K562 (cell line): ENCODE data around the gene DROSHA. TPM values are rescaled to one million over a fixed set of nuclear protein-coding genes. Genes with fewer than 3 reads are reported as not detected.

Source experiments
- ATAC-seq: fragments of 200-7000 bp; cut with Tn5 transposase; 3 replicates; pipeline ENCODE4 v1.9.1; 2020; ENCODE audit warnings: moderate library complexity
- BruUV-seq: library from RNA; stranded (reverse); fragments of 400-500 nt; replicated peaks from 2 replicates; lab custom pipeline; 2021; lab: Mats Ljungman, UMichigan
- CTCF ChIA-PET: fragments of 300-600 bp; formaldehyde crosslinking; extraction: SDS; loops from one replicate; lab custom pipeline; 2021; ENCODE audit warnings: low intra/inter-chr PET ratio; lab: Yijun Ruan, JAX
- POLR2A ChIA-PET: fragments of 300-600, 350-650 bp; sonication (Branson Sonifier 250); formaldehyde crosslinking; extraction: SDS; loops from one replicate; lab custom pipeline; 2021; ENCODE audit warnings: antibody characterized with exemption, inconsistent platforms; lab: Yijun Ruan, JAX
- DNase-seq, 4 experiments: peaks; one replicate each; pipeline versions ENCODE4 v3.0.0 to v3.0.0-alpha.2; 2011 to 2018; ENCODE audit warnings: low spot score in 3 of 4, mixed read lengths in 3 of 4; ENCODE audit errors: extremely low read depth in 1 of 4
- FAIRE-seq: peaks from 2 replicates; lab custom pipeline; 2011; peaks lifted over from hg19 to GRCh38; lab: Jason Lieb, UNC
- H2AFZ ChIP-seq: 2 replicates; pipeline ENCODE4 v1.6.0; 2011; ENCODE audit warnings: low read depth, low read length, control low read depth, inconsistent platforms
- H3K27ac ChIP-seq: fragments of 200-600 bp; 3 replicates; pipeline ENCODE4 v1.8.0; 2011; ENCODE audit warnings: low read depth, mild to moderate bottlenecking, control low read depth, inconsistent platforms, low read length, moderate library complexity, mixed read lengths; ENCODE audit errors: extremely low read depth
- H3K27me3 ChIP-seq, 2 experiments: fragments of 300-600 bp in 1 of 2; 2 replicates in 1 of 2; 3 replicates in 1 of 2; pipeline versions ENCODE4 v1.6.0 to v1.8.0; 2011; ENCODE audit warnings: inconsistent platforms in 2 of 2, low read length in 2 of 2, mild to moderate bottlenecking in 1 of 2, mixed read lengths in 1 of 2, moderate library complexity in 1 of 2; ENCODE audit not compliant: control insufficient read depth in 2 of 2, insufficient read depth in 2 of 2
- H3K36me3 ChIP-seq: fragments of 300-600 bp; 3 replicates; pipeline ENCODE4 v1.8.0; 2011; ENCODE audit warnings: mild to moderate bottlenecking, low read length, inconsistent platforms; ENCODE audit not compliant: control insufficient read depth, insufficient read depth
- H3K4me1 ChIP-seq, 2 experiments: fragments of 200-600 bp in 1 of 2; replicated peaks in 1 of 2; 2 replicates in 1 of 2; 3 replicates in 1 of 2; pipeline versions ENCODE4 v1.5.1 to v1.8.0; 2011; ENCODE audit warnings: inconsistent platforms in 2 of 2, low read length in 2 of 2, mild to moderate bottlenecking in 1 of 2, mixed read lengths in 1 of 2, moderate library complexity in 1 of 2; ENCODE audit not compliant: control insufficient read depth in 2 of 2, insufficient read depth in 2 of 2
- H3K4me2 ChIP-seq: 2 replicates; pipeline ENCODE4 v1.6.1; 2011; ENCODE audit warnings: low read length, control low read depth, inconsistent platforms, mixed read lengths; ENCODE audit not compliant: insufficient read depth
- H3K4me3 ChIP-seq: fragments of 200-600 bp; sonication (generic), shearing (Covaris generic); 2 replicates; pipeline ENCODE4 v1.5.1; 2016; ENCODE audit warnings: control low read depth, inconsistent platforms
- H3K79me2 ChIP-seq: fragments of 200-600 bp; 3 replicates; pipeline ENCODE4 v1.8.0; 2011; ENCODE audit warnings: low read length, inconsistent platforms; ENCODE audit not compliant: control insufficient read depth, insufficient read depth
- H3K9ac ChIP-seq, 2 experiments: 2 replicates each; pipeline versions ENCODE4 v1.6.0 to v1.6.1; 2011; ENCODE audit warnings: low read depth in 2 of 2, low read length in 2 of 2, control low read depth in 1 of 2, inconsistent platforms in 1 of 2, mild to moderate bottlenecking in 1 of 2, mixed read lengths in 1 of 2; ENCODE audit not compliant: insufficient read depth in 1 of 2
- H3K9me1 ChIP-seq: one replicate; pipeline ENCODE4 v1.6.0; 2011; ENCODE audit warnings: inconsistent platforms, mild to moderate bottlenecking, low read length, moderate library complexity; ENCODE audit not compliant: control insufficient read depth, insufficient read depth
- H3K9me3 ChIP-seq: replicated peaks from 2 replicates; pipeline ENCODE4 v1.5.1; 2011; ENCODE audit warnings: low read depth, low read length, inconsistent platforms; ENCODE audit not compliant: control insufficient read depth, insufficient read depth
- H4K20me1 ChIP-seq: replicated peaks from 2 replicates; pipeline ENCODE4 v1.6.1; 2011; ENCODE audit warnings: low read length, inconsistent platforms, mixed read lengths; ENCODE audit not compliant: control insufficient read depth, insufficient read depth
- BRD9 ChIP-seq: fragments of 450-650 bp; IDR thresholded peaks from 2 replicates; pipeline ENCODE4 v1.6.1; 2018; ENCODE audit warnings: low read depth; ENCODE audit not compliant: partially characterized antibody
- ETV5 ChIP-seq: sonication (generic); formaldehyde crosslinking; IDR thresholded peaks from 2 replicates; pipeline ENCODE4 v1.4.0; 2020; ENCODE audit warnings: low read depth, mild to moderate bottlenecking, missing genetic modification reagents
- FUS ChIP-seq: fragments of 200-400 bp; formaldehyde crosslinking; optimal IDR thresholded peaks from 2 replicates; pipeline ENCODE3; 2017; ENCODE audit warnings: low read depth, low read length
- HNRNPH1 ChIP-seq: fragments of 200-400 bp; formaldehyde crosslinking; optimal IDR thresholded peaks from 2 replicates; pipeline ENCODE3; 2017; ENCODE audit warnings: low read depth, mild to moderate bottlenecking, low read length, moderate library complexity
- NFRKB ChIP-seq: fragments of 450-650 bp; IDR thresholded peaks from 2 replicates; pipeline ENCODE4 v1.6.1; 2016; ENCODE audit warnings: low read depth
- NFYB ChIP-seq: IDR thresholded peaks from 2 replicates; pipeline ENCODE4 v1.6.1; 2011; ENCODE audit warnings: mild to moderate bottlenecking, moderate library complexity; ENCODE audit not compliant: insufficient read length; ENCODE audit errors: extremely low read depth
- SMAD2 ChIP-seq: fragments of 150-350 bp; IDR thresholded peaks from 2 replicates; pipeline ENCODE4 v1.6.1; 2014; ENCODE audit warnings: low read depth, mild to moderate bottlenecking, low read length
- XRCC5 ChIP-seq: fragments of 200-400 bp; formaldehyde crosslinking; IDR thresholded peaks from 2 replicates; pipeline ENCODE4 v1.6.1; 2017; ENCODE audit warnings: low read depth, mild to moderate bottlenecking, low read length
- ZNF146 ChIP-seq: IDR thresholded peaks from one replicate; pipeline ENCODE4 v1.6.1; 2018; ENCODE audit warnings: missing compliant biosample characterization; ENCODE audit not compliant: unreplicated experiment
- ZNF830 ChIP-seq: fragments of 250-450 bp; sonication (Bioruptor Pico); IDR thresholded peaks from 2 replicates; pipeline ENCODE4 v1.5.0; 2021; ENCODE audit warnings: mild to moderate bottlenecking
- WGBS: fragments of 100-300 bp; shearing (Covaris generic); methylation state at CpG from one replicate; pipeline ENCODE4 v1.1.6; 2016; ENCODE audit warnings: low coverage, mixed read lengths; ENCODE audit not compliant: insufficient coverage; ENCODE audit errors: missing lambda C conversion rate; 5-methylcytosine and 5-hydroxymethylcytosine counted together
- in situ Hi-C: fragments of 300-500 bp; cut with MboI; formaldehyde crosslinking; loops from 4 replicates; pipeline ENCODE4 v1.15.0; 2018; ENCODE audit warnings: inconsistent platforms, mixed read lengths
- intact Hi-C: fragments of 100-400 bp; cut with micrococcal nuclease; formaldehyde crosslinking; loops from 2 replicates; pipeline ENCODE4 v1.14.2; 2022
- polyA plus RNA-seq, 8 experiments: library from polyadenylated mRNA; depleted of rRNA in 4 of 8; stranded (reverse) in 5 of 8; unstranded in 3 of 8; fragments of >200 nt; fragmentation: Nextera tagmentation in 2 of 8; fragmentation: Illumina TruSeq in 1 of 8; extraction: Ambion mirVana in 2 of 8; extraction: Trizol in 1 of 8; gene quantifications; 2 replicates each; pipeline versions ENCODE4 v1.2.1 to v1.2.3, GENCODE V29; 2011 to 2014; ENCODE audit warnings: inconsistent platforms in 1 of 8, missing spikeins in 1 of 8
- total RNA-seq, 7 experiments: library from RNA; depleted of rRNA in 6 of 7; stranded (reverse); fragments of >200 nt in 6 of 7; fragmentation: Illumina TruSeq in 2 of 7; extraction: Trizol in 2 of 7; gene quantifications; 2 replicates each; pipeline versions ENCODE4 v1.2.1 to v1.2.3, GENCODE V29; 2011 to 2021; ENCODE audit warnings: low replicate concordance in 1 of 7
- TF ChIP-seq, protein P1 (sequence below): fragments of 250-450 bp; sonication (Bioruptor Pico); IDR thresholded peaks from 2 replicates; pipeline ENCODE4 v1.8.0; 2021; ENCODE audit warnings: moderate library complexity, mild to moderate bottlenecking, inconsistent platforms
- TF ChIP-seq, protein P2 (sequence below): fragments of 450-650 bp; IDR thresholded peaks from 2 replicates; pipeline ENCODE4 v1.6.1; 2018; ENCODE audit not compliant: partially characterized antibody
- TF ChIP-seq, protein P3 (sequence below): fragments of 250-450 bp; sonication (Bioruptor Pico); IDR thresholded peaks from 2 replicates; pipeline ENCODE4 v1.5.0; 2021; ENCODE audit warnings: mild to moderate bottlenecking, moderate library complexity

DROSHA gene
- total and polyA plus RNA-seq, 9 of the 15 experiments (the other 6 are each of a cell fraction or from before 2014, with no cell fraction given), result 52.5 to 109 (median 68.9) TPM

DNA sequence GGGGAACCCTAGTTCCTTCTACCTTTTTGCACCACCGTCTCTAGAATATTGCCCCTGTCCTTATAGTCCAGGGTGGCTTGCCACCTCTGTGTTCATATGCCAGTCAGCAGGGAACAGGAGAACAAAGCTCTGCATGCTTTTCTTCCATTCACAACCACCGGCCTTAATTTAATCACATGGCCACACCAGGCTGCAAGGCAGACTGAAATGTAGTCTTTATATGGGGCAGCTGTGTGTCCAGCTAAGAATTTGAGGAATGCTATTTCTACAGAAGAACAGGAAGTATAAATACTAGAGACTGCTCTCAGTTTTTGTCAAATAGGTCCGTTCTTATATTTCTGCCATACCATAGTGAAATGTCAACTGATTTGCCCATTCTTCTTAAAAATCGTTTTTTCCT is 6.0 kb upstream of the DROSHA start:
- Histone ChIP-seq H3K9me1 (no peaks in the 10 kb centered on the region), H2AFZ (no peak overlapping the region), H3K4me3 (no peak overlapping the region), H3K36me3 (peaks cover 89% of the 10 kb centered on the region), H4K20me1 (no peaks in the 10 kb centered on the region), H3K9ac (no peak overlapping the region), H3K4me1 (peaks cover 6 to 12% of the 10 kb centered on the region in 2 experiments; a peak in 3 of 5 replicates), H3K27me3 (no peaks in the 10 kb centered on the region), H3K9me3 (no peaks in the 10 kb centered on the region), H3K4me2 (no peak overlapping the region), H3K79me2 (peaks cover 25% of the 10 kb centered on the region), H3K27ac (no peak overlapping the region)
- WGBS, result 69% methylated on average over 4 of the region's 4 CpGs
- no peak for DNase-seq
- no TSS peak for BruUV-seq
- in situ Hi-C loops, result no loop called here
- intact Hi-C loops, result no loop called here
- FAIRE-seq, result no peak
- CTCF ChIA-PET, result no interaction called here
- no peak for ATAC-seq
- POLR2A ChIA-PET, result interaction anchor here (0.7 to 0.8 kb wide), 2 partner anchors 15 to 24 kb away, joined by 3 read pairs; no protein-coding TSS in a partner anchor
- TF ChIP-seq ZNF146 (CRISPR knock-in tag) (no peak), FUS (no peak), XRCC5 (no peak), ZNF830 (CRISPR knock-in tag) (no peak), ETV5 (CRISPR knock-in tag) (no peak), NFRKB (no peak), HNRNPH1 (no peak), NFYB (no peak), BRD9 (no peak), SMAD2 (no peak)
- TF ChIP-seq, protein P1, sequence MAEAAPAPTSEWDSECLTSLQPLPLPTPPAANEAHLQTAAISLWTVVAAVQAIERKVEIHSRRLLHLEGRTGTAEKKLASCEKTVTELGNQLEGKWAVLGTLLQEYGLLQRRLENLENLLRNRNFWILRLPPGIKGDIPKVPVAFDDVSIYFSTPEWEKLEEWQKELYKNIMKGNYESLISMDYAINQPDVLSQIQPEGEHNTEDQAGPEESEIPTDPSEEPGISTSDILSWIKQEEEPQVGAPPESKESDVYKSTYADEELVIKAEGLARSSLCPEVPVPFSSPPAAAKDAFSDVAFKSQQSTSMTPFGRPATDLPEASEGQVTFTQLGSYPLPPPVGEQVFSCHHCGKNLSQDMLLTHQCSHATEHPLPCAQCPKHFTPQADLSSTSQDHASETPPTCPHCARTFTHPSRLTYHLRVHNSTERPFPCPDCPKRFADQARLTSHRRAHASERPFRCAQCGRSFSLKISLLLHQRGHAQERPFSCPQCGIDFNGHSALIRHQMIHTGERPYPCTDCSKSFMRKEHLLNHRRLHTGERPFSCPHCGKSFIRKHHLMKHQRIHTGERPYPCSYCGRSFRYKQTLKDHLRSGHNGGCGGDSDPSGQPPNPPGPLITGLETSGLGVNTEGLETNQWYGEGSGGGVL, result no peak
- TF ChIP-seq, protein P2, sequence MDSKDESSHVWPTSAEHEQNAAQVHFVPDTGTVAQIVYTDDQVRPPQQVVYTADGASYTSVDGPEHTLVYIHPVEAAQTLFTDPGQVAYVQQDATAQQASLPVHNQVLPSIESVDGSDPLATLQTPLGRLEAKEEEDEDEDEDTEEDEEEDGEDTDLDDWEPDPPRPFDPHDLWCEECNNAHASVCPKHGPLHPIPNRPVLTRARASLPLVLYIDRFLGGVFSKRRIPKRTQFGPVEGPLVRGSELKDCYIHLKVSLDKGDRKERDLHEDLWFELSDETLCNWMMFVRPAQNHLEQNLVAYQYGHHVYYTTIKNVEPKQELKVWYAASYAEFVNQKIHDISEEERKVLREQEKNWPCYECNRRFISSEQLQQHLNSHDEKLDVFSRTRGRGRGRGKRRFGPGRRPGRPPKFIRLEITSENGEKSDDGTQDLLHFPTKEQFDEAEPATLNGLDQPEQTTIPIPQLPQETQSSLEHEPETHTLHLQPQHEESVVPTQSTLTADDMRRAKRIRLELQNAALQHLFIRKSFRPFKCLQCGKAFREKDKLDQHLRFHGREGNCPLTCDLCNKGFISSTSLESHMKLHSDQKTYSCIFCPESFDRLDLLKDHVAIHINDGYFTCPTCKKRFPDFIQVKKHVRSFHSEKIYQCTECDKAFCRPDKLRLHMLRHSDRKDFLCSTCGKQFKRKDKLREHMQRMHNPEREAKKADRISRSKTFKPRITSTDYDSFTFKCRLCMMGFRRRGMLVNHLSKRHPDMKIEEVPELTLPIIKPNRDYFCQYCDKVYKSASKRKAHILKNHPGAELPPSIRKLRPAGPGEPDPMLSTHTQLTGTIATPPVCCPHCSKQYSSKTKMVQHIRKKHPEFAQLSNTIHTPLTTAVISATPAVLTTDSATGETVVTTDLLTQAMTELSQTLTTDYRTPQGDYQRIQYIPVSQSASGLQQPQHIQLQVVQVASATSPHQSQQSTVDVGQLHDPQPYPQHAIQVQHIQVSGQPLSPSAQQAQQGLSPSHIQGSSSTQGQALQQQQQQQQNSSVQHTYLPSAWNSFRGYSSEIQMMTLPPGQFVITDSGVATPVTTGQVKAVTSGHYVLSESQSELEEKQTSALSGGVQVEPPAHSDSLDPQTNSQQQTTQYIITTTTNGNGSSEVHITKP, result no peak
- TF ChIP-seq, protein P3, sequence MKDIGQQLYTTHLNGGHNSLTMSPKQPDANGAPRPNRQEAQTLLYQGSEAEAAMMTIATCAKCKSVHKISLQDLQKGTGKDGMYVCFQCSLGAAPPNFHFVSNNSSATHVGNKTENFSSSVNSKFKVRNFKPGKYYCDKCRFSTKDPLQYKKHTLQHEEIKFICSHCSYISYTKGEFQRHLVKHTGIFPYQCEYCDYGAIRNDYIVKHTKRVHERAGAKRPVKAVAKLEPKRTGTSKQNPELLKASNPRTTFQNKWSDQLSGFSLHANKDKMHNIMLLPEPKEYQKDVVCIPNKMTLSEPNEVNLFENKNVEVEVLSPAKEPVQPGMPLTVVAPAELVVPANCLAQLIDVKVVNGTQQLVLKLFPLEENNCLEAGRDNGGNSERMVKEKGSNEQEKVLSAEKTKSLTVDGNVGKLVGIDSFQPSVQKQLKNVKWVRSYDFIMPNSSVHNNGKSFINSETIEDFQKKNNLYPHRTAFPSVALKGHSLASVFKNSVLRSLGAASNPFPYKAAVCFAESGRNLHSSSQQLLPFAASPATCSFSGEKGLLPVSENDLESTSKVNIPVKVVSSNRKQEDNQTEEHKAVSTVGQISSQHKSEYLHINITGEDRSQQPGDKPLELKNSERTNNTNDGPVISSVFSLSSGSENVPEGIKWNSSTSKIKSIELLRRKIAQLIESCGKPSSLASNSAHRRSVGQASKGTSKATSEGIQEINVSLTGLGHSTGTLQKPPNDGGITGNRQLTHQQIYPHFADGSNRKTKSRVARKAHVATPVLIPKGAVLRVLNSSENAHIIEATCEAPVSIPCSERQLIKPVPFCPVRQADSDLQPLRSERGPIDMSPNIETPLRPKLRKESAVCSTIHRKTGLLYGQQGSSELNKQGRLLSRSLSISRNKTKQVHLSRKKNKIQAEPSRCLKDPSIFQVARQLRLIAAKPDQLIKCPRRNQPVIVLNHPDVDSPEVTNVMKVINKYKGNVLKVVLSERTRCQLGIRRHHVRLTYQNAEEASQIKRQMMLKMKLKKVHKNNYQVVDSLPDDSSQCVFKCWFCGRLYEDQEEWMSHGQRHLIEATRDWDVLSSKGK (CRISPR knock-in tag), result no peak
